ENCODE results near the gene GDI1.

The GDI1 gene

DNA sequence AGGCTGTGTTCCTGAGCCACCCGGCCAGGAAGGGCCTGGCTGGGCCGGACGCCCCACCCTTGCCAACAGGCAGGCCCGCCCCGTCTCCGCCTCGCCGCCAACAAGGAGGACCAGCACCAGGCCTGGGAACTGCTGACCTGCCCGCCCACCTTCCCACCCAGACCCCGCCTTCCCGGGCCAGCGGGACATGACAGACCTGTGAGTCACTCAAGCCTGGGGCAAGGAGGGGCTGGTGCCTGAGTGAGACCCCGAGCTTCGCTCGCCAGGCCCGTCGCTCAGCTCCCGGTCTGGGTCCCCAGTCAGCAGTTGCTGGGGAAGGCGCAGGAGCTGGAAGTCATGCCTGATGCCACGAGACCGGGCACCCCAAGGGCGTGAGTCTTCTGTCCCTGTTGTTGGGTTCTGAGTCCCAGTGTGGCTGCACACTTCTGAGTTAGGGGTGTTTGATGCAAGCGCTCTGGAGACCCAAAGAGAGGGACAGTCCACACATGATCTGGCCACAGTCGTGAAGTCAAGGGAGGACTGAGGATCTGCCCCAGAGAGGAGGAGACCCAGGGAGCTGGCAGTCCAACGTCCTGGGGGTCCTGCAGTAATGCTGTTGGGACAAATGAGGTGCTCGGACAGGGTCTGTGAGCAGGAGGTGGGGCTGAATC is 27.6 kb upstream of the GDI1 start, which contains the start of gene DNASE1L1:
DNASE1L1 (minus strand) TSS at position 33 of the 650 bp plus-strand sequence. CDS start 3,686 bp downstream, outside the sequence.
- DNase-seq = peak; percentile 89 to 94 (median 90)

GRCh38 chrX:154411981-154412340 is 25.0 kb upstream of the GDI1 start:
- peak in 1 of 3 donors; percentile 55 for DNase-seq

DNA sequence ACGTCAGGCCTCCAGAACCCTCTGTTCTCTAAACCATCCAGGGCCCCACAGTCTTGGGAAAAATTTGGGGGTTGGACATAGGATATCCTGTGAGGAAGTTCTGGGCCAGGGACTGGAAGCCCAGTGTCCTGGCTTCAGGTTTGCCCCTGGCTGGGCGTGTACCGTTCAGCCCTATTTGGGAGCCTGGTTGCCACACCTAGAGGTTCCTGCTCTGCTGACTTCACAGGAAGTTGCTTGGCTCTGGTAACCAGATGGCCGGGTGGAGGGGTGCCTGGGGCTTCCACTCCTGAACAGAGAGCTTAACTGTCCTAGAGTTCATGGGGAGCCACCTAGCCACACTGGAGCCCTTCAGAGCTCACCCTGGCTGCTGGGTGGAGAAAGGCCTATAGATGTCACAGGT is 24.5 kb upstream of the GDI1 start:
- peak in 1 of 3 donors; percentile 30 for DNase-seq

- DNase-seq = no peak
Observed at GRCh38 chrX:154413142-154413541, 23.8 kb upstream of the GDI1 start.

DNA sequence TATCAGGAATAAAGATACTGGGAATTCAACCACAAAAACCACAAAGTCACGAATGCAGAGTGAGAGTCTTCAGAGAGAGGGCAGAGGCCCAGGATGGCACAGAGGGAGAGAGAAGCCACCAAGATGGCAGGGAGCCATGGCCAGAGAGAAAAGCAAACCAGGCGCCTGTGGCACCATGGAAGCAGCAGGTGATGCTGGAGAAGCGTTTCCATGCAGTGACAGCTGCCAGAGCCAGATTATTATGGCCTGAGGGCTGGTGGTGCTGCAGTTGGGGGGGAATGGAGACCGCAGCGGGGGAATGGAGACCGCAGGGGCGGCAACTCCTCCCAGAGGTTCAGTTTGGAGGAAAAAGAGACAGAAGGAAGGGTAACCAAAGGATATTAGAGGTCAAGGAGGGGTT is 19.8 kb upstream of the GDI1 start:
- no peak for DNase-seq

GRCh38 chrX:154419189-154419588 is 17.8 kb upstream of the GDI1 start:
- DNase-seq = no peak

GRCh38 chrX:154419688-154420401 is 17.1 kb upstream of the GDI1 start:
- DNase-seq = no peak

GRCh38 chrX:154420402-154420756 is 16.6 kb upstream of the GDI1 start:
- DNase-seq = no peak

GRCh38 chrX:154426916-154427770 is 9.8 kb upstream of the GDI1 start:
- peak; percentile 33 to 62 (median 42) for DNase-seq

DNA sequence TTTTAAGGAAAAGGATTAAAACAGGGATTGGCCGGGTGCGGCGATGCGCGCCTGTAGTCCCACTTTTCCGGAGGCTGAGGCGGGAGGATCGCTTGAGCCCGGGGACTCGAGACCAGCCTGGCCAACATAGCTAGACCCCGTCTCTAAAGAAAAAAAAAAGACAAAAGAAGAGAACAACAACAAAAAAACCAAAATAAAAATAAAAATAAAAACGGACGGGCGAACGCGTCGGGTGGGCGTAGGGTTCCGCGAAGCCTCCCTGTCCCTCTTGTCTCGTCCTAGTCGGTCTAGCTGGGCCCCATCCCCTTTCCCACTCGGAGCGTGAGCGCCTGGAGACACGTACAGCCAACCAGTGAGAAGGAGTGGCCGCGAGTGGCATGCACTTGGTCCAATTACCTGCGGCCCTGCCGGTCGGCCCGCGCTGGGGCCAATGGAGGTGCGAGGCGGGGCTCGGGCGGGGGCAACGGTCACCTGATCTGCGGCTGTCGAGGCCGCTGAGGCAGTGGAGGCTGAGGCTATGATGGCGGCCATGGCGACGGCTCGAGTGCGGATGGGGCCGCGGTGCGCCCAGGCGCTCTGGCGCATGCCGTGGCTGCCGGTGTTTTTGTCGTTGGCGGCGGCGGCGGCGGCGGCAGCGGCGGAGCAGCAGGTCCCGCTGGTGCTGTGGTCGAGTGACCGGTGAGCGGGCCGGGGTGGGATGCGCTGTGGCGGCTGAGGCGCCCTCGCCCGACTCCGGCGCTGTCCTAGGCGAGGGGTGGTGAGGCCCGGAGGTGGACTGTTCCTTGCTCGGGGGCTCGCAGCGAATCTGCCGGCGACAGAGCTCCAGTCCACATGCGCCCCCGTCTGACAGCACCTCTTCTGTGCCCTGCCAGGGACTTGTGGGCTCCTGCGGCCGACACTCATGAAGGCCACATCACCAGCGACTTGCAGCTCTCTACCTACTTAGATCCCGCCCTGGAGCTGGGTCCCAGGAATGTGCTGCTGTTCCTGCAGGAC is 8.5 kb upstream of the GDI1 start, which contains the start of gene ATP6AP1:
ATP6AP1 (plus strand) TSS at position 502 of the 996 bp plus-strand sequence; CDS start at position 518, 16 bp downstream.
- peak; percentile 92 to 94 (median 93) for DNase-seq

DNA sequence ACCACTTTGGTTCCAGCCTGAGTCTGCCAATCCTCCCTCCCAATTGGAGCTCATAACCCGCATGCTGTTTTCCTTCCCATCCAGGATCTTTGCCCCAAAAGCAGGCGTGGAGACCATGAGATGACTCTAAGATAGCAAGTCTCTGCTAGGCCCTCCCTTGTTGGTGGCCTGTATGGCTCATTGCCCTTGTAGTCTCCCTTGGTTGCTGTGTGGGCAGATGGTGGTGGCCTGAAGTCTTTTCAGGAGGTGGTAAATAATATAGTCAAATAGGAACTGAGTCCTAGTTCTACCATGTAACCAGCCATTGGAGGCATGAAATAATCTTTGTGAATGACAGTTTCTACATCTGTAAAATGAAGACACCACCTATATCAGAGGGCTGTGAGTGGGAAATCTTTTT is 7.2 kb upstream of the GDI1 start:
- peak; percentile 44 to 55 (median 51) for DNase-seq

GRCh38 chrX:154430479-154430878 is 6.5 kb upstream of the GDI1 start:
- peak; percentile 44 to 47 (median 46) for DNase-seq

GRCh38 chrX:154430916-154431315 is 6.0 kb upstream of the GDI1 start:
- peak; percentile 85 to 88 (median 87) for DNase-seq

DNA sequence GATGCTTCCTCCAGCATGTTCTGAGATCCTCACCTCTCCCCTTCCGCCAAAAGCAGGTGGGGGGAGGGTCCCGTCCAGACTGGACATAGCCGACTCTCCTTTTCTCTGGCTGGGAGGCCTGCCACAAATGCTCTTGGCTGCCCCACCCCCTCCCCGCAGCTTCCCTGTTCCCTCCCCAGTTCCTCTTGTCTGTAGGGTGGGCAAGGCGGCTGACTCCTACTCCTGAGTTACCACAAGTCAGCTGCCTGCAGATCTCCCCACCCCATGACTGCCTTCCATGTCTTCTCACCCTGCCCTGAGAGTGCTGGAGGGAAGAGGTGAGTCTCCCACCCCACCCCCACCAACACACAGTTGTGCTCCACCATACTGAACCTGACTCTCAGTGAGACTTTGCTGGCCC is 5.6 kb upstream of the GDI1 start:
- peak; percentile 68 to 80 (median 69) for DNase-seq

- DNase-seq = no peak
Observed at GRCh38 chrX:154432210-154432609, 4.7 kb upstream of the GDI1 start.

GRCh38 chrX:154433605-154434004 is 3.3 kb upstream of the GDI1 start:
- DNase-seq = no peak

DNA sequence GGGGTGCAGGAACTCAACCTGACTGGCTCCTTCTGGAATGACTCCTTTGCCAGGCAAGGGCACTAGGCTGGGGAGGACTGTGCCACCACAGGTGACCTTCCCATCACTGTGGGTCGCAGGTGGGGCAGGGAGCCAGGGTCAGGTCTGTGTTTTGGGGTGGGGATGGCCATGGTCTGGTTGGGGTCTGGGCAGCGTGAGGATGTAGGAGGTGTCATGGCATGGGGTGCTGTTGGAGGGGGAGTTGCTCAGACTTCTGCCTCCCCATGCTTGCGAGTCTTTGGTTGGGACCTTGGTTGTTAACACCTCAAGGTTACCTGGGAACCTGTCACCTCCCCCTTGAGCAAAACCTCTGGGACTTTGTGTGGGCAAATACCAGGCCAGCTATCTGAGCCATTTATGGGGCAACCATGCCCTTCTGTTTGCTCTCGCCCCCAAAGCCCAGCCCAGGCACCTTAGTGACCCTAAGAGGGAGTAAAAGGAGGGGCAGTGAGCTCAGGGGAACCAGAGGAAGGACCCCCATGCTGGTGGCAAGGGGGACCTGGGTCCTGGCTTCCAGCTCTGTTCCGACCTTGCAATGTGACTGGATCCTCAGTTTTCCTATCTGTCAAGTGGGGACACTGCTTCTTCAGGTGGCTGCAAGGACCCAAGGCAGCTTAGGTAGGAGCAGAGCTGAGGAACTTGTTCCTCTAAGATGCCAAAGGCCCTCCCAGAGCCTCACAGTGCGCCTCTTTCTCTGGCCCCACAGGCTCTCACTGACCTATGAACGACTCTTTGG is 2.4 kb upstream of the GDI1 start:
- DNase-seq = no peak

GRCh38 chrX:154435171-154435733 is 1.7 kb upstream of the GDI1 start:
- no peak for DNase-seq

DNA sequence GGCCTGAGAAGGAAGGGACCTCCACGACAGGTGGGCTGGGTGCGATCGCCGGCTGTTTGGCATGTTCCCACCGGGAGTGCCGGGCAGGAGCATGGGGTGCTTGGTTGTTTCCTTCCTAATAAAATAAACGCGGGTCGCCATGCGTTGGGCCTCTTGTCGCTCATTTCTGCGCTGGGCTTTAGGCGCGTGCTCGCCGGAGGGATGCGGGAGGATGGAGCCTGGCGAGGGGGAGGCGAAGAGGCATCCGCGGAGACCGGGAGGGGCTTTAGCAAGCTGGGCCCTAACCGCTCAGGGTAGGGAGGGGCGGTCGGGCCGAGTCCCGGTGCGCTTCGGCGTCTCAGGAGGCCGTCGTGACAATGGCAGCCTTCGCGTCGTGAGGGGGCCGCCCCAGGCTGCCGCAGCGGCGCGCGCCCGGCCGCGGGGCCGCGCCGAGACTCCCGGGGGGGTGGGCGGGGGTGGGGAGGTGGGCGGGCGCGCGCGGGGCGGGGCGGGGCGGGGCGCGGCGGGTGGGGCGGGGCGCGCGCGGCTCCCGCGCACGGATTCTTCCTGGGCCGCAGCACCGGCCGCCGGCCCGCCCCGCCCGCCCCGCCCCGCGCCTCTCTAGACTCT is 476 bp upstream of the GDI1 start:
- peak; percentile 44 to 81 (median 63) for DNase-seq

Data from suppressor macrophage treated with lipopolysaccharide for 1 hour (primary cell).